Measurements from ENCODE around the gene PRKCQ.

PRKCQ gene

DNA sequence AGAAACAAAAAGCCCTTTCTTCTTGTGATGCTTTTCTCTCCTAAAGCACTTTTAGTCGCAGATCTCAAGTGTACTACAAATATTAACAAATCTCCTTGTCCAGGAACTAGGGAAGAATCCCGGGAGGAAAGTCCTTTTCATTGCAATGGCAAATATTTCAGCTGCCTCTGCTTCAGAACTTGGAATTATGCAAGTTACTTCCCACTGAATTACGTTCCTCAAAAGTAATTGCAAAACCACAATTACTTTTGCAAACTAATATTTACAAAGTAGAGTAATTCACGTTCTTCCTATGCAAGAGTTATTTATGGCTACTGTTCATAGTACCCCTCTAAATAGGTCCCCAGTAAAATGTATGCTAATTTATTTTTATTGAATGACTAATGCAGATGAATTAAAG lies 14.5 kb downstream of the PRKCQ start:
- TF ChIP-seq GATA2 (IDR thresholded peaks at IDR 0.05; ENCODE audit: low read depth, low read length): no peak
- TF ChIP-seq GATA3 (IDR thresholded peaks at IDR 0.05; ENCODE audit: low read depth, low read length): no peak

DNA sequence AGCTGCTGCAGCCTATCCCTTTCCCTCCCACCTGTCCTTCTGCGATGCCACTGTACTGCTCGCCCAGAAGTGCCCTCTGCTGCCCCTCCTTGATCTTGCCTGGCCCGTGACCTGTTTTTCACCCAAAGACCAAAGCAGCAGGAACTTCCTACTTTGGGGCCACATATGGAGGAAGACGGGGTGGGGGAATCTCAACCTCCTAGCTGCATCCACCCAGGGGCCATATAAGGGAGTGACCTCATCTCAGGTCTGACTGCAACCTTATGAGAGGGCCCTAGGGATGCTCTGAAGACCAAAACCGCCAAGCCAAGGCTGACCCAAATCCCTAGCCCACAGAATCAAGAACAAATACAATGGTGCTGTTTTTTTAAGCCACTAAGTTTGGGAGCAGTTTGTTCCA lies 15.7 kb downstream of the PRKCQ start:
- no peak for TF ChIP-seq GATA3 (IDR thresholded peaks at IDR 0.05; ENCODE audit: low read depth, low read length)
- no peak for TF ChIP-seq GATA2 (IDR thresholded peaks at IDR 0.05; ENCODE audit: low read depth, low read length)

DNA sequence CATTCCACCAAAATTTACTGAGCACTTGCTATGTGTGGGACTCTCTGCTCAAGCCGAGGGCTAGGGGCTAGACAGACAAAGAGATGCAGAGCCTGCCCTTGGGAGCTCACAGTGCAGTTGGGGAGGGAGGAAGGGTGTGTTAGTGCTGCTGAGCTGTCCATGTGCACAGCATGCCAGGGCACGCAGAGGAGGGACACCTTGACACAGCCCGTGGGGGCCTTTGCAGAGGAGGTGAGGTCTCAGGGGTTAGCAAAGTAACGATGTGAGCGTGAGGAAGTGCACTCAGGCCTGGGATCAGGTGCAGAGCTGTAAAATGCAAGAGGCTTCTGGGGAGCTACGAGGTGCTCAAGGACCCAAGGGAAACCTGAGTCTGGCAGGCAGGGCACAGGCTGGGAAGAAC lies 16.3 kb downstream of the PRKCQ start:
- no peak for TF ChIP-seq GATA2 (IDR thresholded peaks at IDR 0.05; ENCODE audit: low read depth, low read length)
- TF ChIP-seq GATA3 (IDR thresholded peaks at IDR 0.05; ENCODE audit: low read depth, low read length): no peak

DNA sequence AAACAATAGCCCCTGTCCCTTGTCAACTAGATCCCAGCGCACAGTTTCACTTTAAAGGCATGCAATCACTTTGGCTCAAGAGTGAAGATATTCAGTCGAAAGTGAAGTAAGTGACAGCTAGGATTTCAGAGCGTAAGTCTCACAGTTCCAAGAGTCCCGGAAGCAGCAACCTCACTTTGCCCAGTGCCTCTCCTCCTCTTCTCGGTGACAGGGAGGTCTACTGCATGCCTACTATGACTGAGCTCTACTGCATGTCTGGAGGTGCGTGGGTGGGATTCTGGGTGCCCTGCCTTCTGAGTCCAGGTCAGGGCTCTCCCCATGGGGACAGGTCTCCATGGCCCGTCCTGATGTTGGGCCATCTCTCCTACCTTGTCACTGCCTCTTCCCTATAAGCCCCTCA lies 17.0 kb downstream of the PRKCQ start:
- TF ChIP-seq GATA2 (IDR thresholded peaks at IDR 0.05; ENCODE audit: low read depth, low read length) (no peak), GATA3 (IDR thresholded peaks at IDR 0.05; ENCODE audit: low read depth, low read length) (no peak)

DNA sequence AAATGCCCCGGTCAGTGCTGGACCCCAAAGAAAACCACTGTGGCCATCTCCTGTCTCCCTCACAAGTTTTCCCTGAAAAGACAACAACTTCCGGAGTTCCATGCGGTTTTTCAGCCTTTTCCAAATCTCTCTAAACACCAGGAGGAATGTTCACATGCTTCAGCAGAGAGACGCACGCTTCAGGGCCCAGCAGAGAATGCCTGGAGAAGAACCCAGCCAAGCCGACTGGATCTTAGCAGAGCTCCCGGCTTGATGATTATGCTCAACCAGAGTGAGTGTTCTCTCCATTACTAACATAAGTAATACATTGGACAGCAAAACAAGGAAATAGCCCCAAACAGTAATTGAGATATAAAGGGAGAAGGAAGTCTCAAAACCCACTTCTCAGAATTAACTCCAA lies 17.9 kb downstream of the PRKCQ start:
- TF ChIP-seq GATA3 (IDR thresholded peaks at IDR 0.05; ENCODE audit: low read depth, low read length): no peak

DNA sequence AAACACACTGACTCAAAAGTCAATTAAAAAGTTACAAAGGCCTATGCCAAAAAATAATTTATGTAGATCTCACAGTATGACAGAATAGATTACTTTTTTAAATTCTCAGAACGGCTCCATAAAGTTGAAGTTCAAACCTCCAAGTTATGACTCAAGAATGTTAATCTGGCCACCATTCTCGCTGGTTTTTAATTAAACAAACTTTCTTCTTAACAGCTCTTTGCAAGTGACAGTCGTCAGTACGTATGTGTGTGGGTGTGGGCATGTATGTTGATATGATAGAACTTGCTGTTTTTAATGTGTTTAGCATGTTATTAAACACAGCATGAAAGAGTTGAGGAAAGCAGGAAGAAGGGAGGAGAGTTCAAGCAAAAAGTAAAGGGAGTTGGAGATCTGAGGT lies 18.5 kb downstream of the PRKCQ start:
- TF ChIP-seq GATA3 (IDR thresholded peaks at IDR 0.05; ENCODE audit: low read depth, low read length) (no peak), GATA2 (IDR thresholded peaks at IDR 0.05; ENCODE audit: low read depth, low read length) (no peak)

DNA sequence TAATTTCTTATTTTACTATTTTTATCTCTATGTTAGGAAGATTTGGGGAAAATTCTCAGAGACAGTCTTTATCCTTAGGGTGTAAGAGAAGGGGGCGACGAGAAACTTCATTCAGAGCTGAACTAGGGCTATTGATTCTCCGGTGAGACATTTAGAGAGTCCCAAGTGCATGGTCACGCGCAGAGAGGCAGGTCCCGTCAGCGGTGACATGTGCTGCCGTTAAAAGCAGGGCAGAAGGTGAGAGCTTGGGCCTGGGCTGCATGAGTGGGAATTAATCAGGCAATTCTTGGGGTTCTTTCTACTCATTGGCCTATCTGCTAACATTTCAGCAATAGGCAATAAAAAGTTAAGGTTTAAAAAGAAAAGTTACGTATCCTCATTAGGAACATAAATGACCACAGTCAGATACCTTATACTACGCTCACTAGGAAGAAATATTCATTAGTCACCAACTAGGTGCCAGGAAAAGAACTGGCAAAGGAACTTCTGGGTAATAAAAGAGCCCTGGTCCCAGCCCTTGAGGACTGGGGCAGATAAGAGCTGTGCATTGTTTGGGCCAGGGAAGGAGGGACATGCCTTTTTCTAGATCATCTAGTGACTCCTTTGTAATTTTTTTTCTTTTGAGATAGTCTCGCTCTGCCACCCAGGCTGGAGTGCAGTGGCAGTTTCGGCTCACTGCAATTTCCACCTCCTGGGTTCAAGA lies 21.2 kb downstream of the PRKCQ start:
- TF ChIP-seq GATA3 (IDR thresholded peaks at IDR 0.05; ENCODE audit: low read depth, low read length) (no peak), GATA2 (IDR thresholded peaks at IDR 0.05; ENCODE audit: low read depth, low read length) (no peak)

DNA sequence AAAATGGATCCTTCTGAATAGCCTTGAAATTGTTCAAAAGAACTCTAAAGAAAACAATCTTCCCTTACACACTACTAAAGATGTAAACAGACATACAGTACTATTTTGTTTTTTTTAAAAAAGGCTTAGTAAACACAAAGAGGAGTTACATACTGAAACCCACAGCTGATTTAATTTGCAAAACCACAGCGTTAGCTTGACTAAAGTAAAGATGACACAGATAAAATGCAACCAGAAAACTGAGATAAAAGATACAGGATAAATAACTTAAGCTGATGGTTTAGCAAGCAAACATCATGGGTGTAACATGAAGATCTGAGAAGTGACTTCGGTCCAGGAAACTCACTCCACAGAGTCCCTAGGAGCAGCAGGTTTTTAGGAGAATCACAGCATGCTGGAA lies 21.8 kb downstream of the PRKCQ start:
- TF ChIP-seq GATA3 (IDR thresholded peaks at IDR 0.05; ENCODE audit: low read depth, low read length) (no peak), GATA2 (IDR thresholded peaks at IDR 0.05; ENCODE audit: low read depth, low read length) (no peak)

DNA sequence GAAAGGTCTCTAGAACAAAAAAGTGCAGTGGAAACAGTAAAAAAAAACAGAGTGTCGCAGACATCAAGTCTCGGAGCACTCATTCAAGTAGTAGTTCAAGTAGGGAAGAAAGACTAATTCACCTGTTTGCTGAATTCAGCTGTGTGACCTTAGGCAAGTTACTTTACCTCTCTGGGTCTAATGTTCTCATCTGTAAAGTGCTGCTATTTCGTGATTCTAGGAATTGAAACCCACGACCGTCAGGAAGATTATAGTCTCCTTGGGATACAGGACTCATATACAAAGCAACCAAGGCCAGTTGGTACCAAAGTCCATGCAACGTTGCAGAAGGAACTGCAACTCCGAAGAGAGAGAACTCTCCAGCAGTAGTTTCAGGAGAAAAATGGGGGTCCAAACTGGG lies 26.1 kb downstream of the PRKCQ start:
- no peak for TF ChIP-seq GATA2 (IDR thresholded peaks at IDR 0.05; ENCODE audit: low read depth, low read length)
- TF ChIP-seq GATA3 (IDR thresholded peaks at IDR 0.05; ENCODE audit: low read depth, low read length): no peak

DNA sequence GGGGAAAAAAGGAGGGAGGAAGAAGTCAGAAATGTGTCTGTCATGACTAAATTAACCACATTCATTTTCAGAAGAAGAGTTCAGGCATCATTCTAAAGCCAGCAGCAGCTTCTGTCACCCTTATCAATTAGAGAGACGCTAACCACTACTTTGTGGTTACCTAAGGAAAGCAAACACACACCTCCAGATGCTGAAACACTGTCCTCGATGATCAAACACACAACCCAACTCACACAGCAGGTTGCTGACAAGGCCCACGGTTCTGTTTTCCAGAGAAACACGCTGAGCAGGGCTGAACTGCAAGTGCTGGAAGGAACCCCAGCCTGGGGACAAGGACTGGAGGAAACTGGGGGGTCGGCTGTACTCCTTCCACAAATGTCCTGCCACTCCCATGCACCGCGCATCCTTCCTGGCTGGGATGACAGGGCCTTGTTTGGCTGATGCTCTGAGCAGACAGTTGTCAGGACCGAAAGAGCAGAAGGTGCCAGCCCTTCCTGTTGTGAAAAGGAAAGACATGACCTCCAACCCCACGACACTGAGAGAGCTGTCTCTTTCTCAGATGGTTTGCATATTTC lies 36.6 kb downstream of the PRKCQ start:
- no peak for TF ChIP-seq GATA2 (IDR thresholded peaks at IDR 0.05; ENCODE audit: low read depth, low read length)
- no peak for TF ChIP-seq GATA3 (IDR thresholded peaks at IDR 0.05; ENCODE audit: low read depth, low read length)

DNA sequence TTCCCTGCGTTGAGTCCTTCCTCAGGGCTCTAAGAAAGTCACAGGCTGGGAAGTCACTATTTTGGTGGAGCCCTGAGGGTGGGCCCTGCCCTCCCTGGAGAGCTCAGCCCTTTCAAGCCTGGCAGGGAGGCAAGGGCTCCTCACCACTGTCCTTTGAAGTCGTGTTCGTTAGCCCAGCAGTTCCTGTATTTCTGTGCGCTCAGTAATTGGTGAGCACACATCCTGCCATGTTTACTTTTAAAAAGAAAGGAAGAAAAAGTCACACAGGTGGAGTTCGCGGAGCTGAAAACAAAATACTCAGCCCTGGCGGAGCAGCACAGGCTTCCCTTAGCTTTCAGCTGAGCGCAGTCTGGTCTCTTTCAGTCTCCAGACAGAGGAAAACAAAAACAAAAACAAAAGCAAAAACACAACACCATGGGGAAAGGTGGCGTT lies 37.1 kb downstream of the PRKCQ start:
- TF ChIP-seq GATA2 (IDR thresholded peaks at IDR 0.05; ENCODE audit: low read depth, low read length) (no peak), GATA3 (IDR thresholded peaks at IDR 0.05; ENCODE audit: low read depth, low read length) (no peak)

DNA sequence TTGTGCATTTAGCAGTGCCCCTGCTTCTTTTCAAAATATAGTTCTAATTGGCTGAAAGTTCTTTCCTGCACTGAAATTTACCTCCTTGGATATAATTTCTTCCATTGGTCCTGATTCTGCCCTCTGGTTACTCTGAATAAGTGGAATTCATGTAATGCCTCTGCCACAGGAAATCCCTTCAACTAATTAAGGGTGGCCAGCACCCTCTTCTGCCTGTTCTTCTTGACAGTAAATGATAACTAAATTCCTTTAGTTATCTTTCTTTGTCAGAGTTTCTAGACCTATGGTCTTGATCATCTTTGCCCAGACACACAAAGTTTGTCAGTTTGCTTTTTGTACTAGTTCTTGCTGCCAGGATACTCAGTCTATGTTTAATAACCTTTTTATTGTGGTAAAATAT lies 40.2 kb downstream of the PRKCQ start:
- TF ChIP-seq GATA2 (IDR thresholded peaks at IDR 0.05; ENCODE audit: low read depth, low read length) (no peak), GATA3 (IDR thresholded peaks at IDR 0.05; ENCODE audit: low read depth, low read length) (no peak)

DNA sequence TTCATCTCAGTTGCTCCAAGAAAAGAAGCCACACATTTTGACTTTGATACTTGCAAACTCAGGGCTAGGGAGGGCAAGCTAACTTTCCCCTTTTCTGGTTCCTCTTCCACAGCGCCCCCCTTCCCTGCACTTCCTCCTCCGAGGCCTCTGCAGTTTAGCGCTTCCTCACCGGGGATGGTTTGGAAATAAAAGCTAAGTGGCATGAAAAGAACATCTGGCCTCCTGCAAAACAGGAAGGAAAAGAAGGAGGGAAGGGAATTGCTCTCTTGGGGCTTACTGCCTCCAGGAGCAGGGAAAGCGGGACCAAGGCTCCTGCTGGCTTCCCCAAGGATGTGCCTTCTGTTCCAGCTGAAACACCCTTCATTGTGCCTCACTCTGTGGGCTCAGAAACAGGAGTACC lies 42.3 kb downstream of the PRKCQ start:
- TF ChIP-seq GATA3 (IDR thresholded peaks at IDR 0.05; ENCODE audit: low read depth, low read length) (no peak), GATA2 (IDR thresholded peaks at IDR 0.05; ENCODE audit: low read depth, low read length) (no peak)

DNA sequence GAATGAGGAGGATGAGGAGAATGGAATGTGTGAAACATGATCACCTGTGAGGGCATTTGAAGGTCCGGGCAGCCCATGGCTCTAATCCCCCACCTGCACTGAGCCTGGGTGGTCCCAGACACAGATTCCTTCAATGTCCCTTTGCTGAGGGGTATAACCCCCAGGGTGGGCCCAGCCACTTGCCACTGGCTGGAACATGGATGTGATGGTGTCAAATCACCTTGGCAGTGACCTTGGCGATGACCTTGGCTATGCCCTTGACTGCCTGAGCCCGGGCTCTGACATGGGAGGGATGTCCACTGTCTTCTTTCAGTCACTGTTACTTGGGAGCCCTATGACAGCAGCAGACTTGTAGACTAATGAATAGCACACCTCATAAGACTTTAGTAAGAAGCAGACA lies 44.0 kb downstream of the PRKCQ start:
- no peak for TF ChIP-seq GATA3 (IDR thresholded peaks at IDR 0.05; ENCODE audit: low read depth, low read length)

DNA sequence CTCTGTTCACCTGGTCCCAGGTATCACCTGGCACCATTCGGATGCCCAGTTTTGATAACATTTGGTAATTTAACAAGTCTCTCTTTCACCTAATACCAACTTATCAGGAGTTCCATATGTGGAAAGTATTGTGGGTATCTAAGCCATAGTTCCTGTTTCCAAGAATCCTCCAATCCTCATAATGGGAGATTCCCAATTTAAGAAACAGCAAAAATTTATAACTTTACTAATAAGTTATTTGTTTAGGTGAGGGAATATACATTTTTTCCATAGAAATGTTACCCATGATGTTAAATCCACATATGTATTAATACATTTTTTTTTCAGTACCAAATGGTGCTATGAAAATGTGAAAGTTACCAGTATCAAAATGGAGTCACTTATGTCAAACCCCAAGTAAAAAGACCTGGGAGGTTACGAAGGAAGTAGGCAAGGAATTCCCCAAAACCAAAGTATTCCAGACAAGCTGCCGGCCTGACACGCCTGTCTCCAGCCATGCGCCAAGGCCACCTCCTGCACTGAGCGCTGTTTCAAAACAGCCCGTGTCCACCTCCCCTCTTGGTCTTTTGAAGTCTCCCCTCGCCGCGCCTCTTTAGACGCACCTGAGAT lies 44.8 kb downstream of the PRKCQ start:
- TF ChIP-seq GATA2 (IDR thresholded peaks at IDR 0.05; ENCODE audit: low read depth, low read length): no peak
- no peak for TF ChIP-seq GATA3 (IDR thresholded peaks at IDR 0.05; ENCODE audit: low read depth, low read length)

Data from SH-SY5Y (cell line).